HG03571 (cell line): ENCODE results near the gene ST6GALNAC4.
A peak's percentile ranks its signal among the peaks of the same experiment; 100 is the strongest.

Experiments
- ATAC-seq: cut with Tn5 transposase; IDR thresholded peaks from one replicate; pipeline ENCODE4 v1.9.1; 2021; ENCODE audit not compliant: unreplicated experiment

ST6GALNAC4 gene

GRCh38 chr9:127947841-127948710, 31.2 kb upstream of the ST6GALNAC4 start:
- no peak for ATAC-seq

GRCh38 chr9:127946728-127947127, 29.9 kb upstream of the ST6GALNAC4 start:
- ATAC-seq, result no peak

DNA sequence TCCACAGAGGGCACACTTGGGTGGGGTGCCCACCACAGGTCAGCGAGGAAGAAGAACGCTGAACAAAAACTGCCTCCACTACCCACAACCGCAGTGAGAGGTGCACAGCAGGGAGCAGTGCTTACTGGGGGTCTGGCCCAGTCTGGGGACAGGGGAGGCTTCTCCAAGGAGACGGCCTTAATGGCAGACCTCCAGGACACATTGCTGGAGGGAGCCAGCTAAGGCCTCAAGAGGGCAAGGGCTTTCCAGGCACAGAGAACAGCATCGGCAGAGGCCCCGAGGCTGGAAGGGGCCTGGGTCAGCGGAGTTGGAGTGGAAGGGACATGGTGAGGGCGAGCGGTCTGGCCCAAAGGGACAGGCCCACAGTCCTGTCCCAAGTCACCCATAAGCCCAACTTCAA, 29.1 kb upstream of the ST6GALNAC4 start:
- no peak for ATAC-seq

DNA sequence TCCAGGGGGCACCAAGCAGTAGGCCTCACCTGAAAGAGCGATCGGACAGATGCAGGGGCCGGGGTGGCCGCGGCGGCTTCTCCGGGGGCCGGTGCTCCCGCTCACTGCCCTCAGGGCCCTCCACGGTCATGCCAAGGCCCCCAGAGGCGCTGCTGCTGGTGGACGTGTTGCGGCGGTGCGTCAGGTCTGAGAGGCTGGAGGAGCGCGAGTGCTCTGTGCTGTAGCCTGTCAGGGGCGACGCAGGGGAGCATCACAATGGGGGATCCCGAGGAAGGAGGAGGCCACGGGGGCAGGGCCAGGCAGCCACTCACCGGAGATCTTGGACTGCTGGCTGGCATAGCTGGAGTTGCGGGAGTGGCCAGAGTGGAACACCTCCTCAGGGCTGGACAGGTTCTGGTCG, 28.5 kb upstream of the ST6GALNAC4 start:
- ATAC-seq, result no peak

GRCh38 chr9:127944586-127945218, 27.9 kb upstream of the ST6GALNAC4 start:
- ATAC-seq, result no peak

GRCh38 chr9:127943731-127944144, 26.9 kb upstream of the ST6GALNAC4 start:
- ATAC-seq, result no peak

GRCh38 chr9:127943011-127943662, 26.3 kb upstream of the ST6GALNAC4 start:
- no peak for ATAC-seq

- no peak for ATAC-seq
These were observed 25.6 kb upstream of the ST6GALNAC4 start for GRCh38 chr9:127942216-127943010.

GRCh38 chr9:127941961-127942215, 25.0 kb upstream of the ST6GALNAC4 start:
- no peak for ATAC-seq

- no peak for ATAC-seq
These were observed 24.5 kb upstream of the ST6GALNAC4 start for GRCh38 chr9:127941062-127941960.

GRCh38 chr9:127940593-127940992, 23.8 kb upstream of the ST6GALNAC4 start:
- ATAC-seq, result no peak

DNA sequence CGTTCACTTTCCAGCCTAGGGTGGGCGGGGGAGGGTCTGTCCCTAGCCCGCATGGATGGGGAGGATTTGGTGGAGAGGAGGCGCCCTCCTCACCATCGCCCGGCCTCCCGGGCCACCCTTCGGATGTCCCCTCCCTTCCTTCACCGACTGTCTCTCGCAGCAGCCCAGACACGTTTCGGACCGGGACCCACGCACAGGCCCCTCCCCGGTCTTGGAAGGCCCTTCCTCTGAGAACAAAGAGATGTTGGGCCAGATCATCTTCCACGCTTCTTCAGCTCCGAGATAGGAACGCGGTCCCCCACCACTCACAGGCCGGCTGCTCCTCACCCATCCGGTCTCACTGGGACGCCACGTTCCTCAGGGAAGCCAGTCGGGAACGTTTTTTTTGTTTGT, 21.5 kb upstream of the ST6GALNAC4 start:
- no peak for ATAC-seq

DNA sequence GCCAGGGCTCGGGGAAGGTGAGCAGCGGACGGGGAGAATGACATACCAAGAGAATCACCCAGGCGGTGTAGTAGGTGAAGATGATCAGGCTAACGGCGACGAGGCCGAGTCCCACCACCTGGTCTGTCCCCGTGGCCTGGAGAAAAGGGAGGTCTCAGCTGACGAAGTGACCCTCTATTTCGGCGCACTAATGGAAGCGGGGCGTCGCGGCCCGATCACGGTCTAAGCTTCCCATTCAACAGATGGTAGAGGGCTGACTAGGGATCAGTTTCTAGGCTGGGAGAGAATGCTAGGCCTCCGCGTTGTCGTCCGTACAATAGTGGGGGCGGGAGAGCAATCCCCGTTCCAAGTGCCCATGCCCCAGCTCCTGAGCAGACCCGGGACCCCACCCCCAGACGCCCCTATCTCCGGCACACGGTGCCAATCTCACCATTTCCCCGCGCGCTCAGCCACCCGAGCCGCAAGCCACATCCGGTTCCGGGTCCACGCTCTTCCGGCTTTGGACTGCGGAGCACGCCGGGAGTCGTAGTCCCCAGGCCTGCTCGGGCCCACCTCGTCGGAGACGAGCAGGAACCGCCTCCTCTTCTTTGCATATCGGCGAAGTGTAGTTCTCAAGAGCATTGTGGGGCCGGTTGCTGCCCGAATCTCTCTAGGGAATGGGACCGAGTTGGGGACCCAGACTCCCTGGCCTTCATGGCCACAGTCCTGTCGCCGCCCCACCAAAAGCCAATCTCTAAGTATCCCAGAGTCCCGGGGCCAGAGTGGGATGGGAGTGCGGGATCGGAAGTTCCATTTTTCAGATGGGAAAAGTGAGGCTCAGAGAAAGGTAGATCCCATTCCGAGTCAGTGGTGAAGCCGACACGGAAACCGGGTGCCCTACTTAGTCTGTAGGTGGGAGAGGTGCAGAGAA, 20.8 kb upstream of the ST6GALNAC4 start, which contains the start of gene DPM2:
DPM2 (minus strand) TSS at position 467 of the 910 bp plus-strand sequence; CDS start at position 433, 34 bp downstream.
- ATAC-seq, result peak; percentile 74

DNA sequence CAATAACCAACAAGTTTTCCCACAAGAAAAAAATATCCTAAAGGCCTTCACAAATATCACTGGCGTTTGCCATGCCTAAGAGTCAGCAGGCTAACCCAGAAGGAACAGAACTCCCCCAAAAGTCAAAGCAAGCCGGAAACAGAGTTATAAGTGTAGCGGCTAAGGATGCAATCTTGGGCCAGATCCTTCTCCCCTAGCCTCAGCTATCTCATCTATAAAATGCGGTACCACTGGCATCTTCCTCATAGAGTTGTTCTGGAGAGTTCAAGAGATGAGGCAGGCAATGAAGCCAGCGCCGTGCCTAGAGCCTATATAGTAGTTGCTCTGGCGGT, 20.2 kb upstream of the ST6GALNAC4 start:
- no peak for ATAC-seq

DNA sequence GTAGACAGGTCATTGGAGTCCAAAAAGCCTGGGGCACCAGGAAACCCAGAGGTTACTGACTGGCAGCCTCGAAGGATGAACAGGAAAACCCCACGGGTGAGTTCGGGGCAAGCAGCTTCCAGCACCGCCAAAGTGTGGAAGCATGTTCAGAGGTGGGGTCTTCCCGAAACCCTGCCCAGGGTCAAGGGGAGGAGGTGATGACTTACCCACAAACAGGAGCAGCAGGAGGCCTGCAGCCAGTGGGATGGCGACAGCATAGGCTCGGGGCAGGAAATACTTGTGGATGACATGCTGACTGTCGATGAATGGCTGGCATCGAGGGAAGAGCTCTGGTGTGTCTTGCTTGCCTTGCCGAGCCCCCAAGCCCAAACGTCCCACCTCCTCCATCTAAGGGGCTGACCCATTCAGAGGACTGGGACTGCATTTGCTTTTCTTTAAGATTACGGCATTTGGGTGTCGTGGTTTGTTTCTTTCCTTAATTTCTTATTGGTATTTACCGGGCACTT, 19.6 kb upstream of the ST6GALNAC4 start:
- ATAC-seq, result no peak

DNA sequence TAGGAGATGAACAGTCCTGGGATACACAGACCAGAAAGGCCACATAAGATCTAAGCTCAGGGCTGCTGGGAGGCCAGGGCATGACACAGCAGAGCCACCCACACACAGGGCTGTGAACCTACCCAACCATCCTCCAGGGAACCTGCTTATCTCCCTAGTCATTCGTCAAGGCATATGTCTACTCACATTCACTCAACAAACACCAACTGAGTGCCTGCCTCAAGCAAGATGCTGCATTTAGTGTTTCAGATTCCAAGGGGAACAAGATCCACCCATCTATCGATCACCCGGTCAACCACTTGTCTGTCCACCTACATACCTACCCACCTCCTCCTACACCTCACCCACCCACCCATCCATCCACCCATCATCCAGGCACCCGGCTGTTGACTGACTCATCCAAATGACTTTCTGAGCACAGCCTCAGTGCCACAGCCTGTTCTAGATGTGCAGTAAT, 19.0 kb upstream of the ST6GALNAC4 start:
- ATAC-seq, result no peak

- no peak for ATAC-seq
These were observed 18.1 kb upstream of the ST6GALNAC4 start for GRCh38 chr9:127934986-127935385.

DNA sequence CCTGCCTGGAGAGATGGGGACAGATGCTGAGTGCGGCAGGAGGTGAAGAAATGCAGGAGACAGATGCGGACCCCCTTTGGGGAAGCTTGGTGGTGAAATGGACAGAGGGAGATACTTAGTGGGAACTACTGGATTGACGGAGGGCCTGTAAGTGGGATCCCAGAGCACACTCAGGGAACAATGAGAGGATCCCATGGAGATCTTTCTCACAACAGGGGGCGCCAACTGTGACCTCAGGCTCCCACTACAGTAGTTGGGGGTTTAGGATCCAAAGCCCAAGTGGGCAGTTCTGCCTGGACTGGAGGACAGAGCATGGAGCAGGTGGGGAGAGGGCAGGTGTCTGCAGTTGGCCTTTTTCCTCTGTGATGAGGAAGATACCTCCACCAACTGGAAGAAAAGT, 17.4 kb upstream of the ST6GALNAC4 start:
- ATAC-seq, result no peak
